OCI-LY1 (cell line): ENCODE measurements around the gene TTC28.

Source experiments
- H2AFZ ChIP-seq: fragments of 200-600 bp; sonication (generic), shearing (Covaris generic); 2 replicates; pipeline ENCODE4 v1.6.0; 2014; ENCODE audit warnings: antibody characterized with exemption, mild to moderate bottlenecking, low read length
- H3F3A ChIP-seq: fragments of 200-600 bp; sonication (generic), shearing (Covaris generic); 2 replicates; pipeline ENCODE4 v1.6.0; 2014; ENCODE audit warnings: mild to moderate bottlenecking, antibody characterized with exemption, low read length, moderate library complexity; ENCODE audit not compliant: insufficient read depth
- H3K27ac ChIP-seq: fragments of 200-600 bp; sonication (generic); 2 replicates; pipeline ENCODE4 v1.5.1; 2014; ENCODE audit warnings: low read length, mixed run types, mild to moderate bottlenecking, low read depth; ENCODE audit not compliant: poor library complexity, severe bottlenecking
- H3K27me3 ChIP-seq: fragments of 200-600 bp; sonication (generic); 2 replicates; pipeline ENCODE4 v1.6.0; 2014; ENCODE audit warnings: antibody characterized with exemption, mild to moderate bottlenecking, low read length, moderate library complexity; ENCODE audit not compliant: insufficient read depth
- H3K36me3 ChIP-seq: fragments of 200-600 bp; sonication (generic); 2 replicates; pipeline ENCODE4 v1.6.1; 2014; ENCODE audit warnings: mild to moderate bottlenecking, antibody characterized with exemption, low read length, moderate library complexity, mixed read lengths; ENCODE audit not compliant: insufficient read depth
- H3K4me1 ChIP-seq: fragments of 200-600 bp; sonication (generic); 2 replicates; pipeline ENCODE4 v1.5.1; 2014; ENCODE audit warnings: mild to moderate bottlenecking, low read length, moderate library complexity; ENCODE audit not compliant: insufficient read depth, severe bottlenecking
- H3K4me2 ChIP-seq: fragments of 200-600 bp; sonication (generic), shearing (Covaris generic); 2 replicates; pipeline ENCODE4 v1.6.1; 2014; ENCODE audit warnings: low read length
- H3K4me3 ChIP-seq: fragments of 200-600 bp; sonication (generic); 2 replicates; pipeline ENCODE4 v1.5.1; 2014; ENCODE audit warnings: low read length, low read depth, mild to moderate bottlenecking, mixed read lengths; ENCODE audit not compliant: poor library complexity, severe bottlenecking
- H3K79me2 ChIP-seq: fragments of 200-600 bp; shearing (Covaris generic); 2 replicates; pipeline ENCODE4 v1.6.1; 2016; ENCODE audit warnings: mixed run types, low read length, mixed read lengths; ENCODE audit not compliant: insufficient read depth
- H3K9ac ChIP-seq: fragments of 200-600 bp; sonication (generic), shearing (Covaris generic); 2 replicates; pipeline ENCODE4 v1.6.1; 2014; ENCODE audit warnings: mild to moderate bottlenecking, low read length, mixed read lengths
- H3K9me2 ChIP-seq: fragments of 200-600 bp; sonication (generic), shearing (Covaris generic); 2 replicates; pipeline ENCODE4 v1.6.1; 2014; ENCODE audit warnings: low read depth, mild to moderate bottlenecking, low read length, mixed read lengths
- H3K9me3 ChIP-seq: fragments of 200-600 bp; shearing (Covaris generic); 2 replicates; pipeline ENCODE4 v1.6.1; 2014; ENCODE audit warnings: low read length, mixed read lengths
- H4K20me1 ChIP-seq: fragments of 200-600 bp; sonication (generic), shearing (Covaris generic); 2 replicates; pipeline ENCODE4 v1.6.0; 2016; ENCODE audit warnings: mild to moderate bottlenecking, low read length; ENCODE audit not compliant: insufficient read depth
- CTCF ChIP-seq: fragments of 200-600 bp; sonication (generic), shearing (Covaris generic); IDR thresholded peaks from 2 replicates; pipeline ENCODE4 v1.5.1; 2017; ENCODE audit warnings: mild to moderate bottlenecking, antibody characterized with exemption, low read length, moderate library complexity, mixed read lengths
- EZH2 ChIP-seq: fragments of 200-600 bp; sonication (generic), shearing (Covaris generic); IDR thresholded peaks from 2 replicates; pipeline ENCODE4 v1.8.0; 2017; ENCODE audit warnings: borderline replicate concordance, mixed run types, mild to moderate bottlenecking, antibody characterized with exemption, low read length, moderate library complexity, mixed read lengths

TTC28 gene

GRCh38 chr22:28462041-28462440, 217.6 kb downstream of the TTC28 start:
- H3K9me2 ChIP-seq = no peaks in the 10 kb centered on the region
- H4K20me1 ChIP-seq = no peaks in the 10 kb centered on the region
- H3K4me1 ChIP-seq = no peaks in the 10 kb centered on the region
- no peaks in the 10 kb centered on the region; the same call in 1 of the 2 replicates for H3K27me3 ChIP-seq
- TF ChIP-seq EZH2 (no peak), CTCF (no peak)
- H3K79me2 ChIP-seq = no peaks in the 10 kb centered on the region
- H3K9ac ChIP-seq = no peak overlapping the region
- no peaks in the 10 kb centered on the region for H3F3A ChIP-seq
- no peaks in the 10 kb centered on the region for H3K9me3 ChIP-seq
- no peak overlapping the region for H2AFZ ChIP-seq
- H3K36me3 ChIP-seq = no peaks in the 10 kb centered on the region
- H3K4me2 ChIP-seq = no peak overlapping the region
- H3K27ac ChIP-seq = no peak overlapping the region
- no peak overlapping the region for H3K4me3 ChIP-seq

GRCh38 chr22:28454431-28455064, 225.1 kb downstream of the TTC28 start:
- H3K36me3 ChIP-seq = no peaks in the 10 kb centered on the region
- no peaks in the 10 kb centered on the region for H3F3A ChIP-seq
- no peaks in the 10 kb centered on the region for H4K20me1 ChIP-seq
- H3K9me3 ChIP-seq = no peaks in the 10 kb centered on the region
- H3K79me2 ChIP-seq = no peaks in the 10 kb centered on the region
- H3K4me2 ChIP-seq = no peak overlapping the region
- H3K4me1 ChIP-seq = no peaks in the 10 kb centered on the region
- no peak for TF ChIP-seq CTCF
- TF ChIP-seq EZH2 = no peak
- H3K9me2 ChIP-seq = no peaks in the 10 kb centered on the region
- no peak overlapping the region for H3K4me3 ChIP-seq
- H3K27ac ChIP-seq = no peak overlapping the region
- H3K9ac ChIP-seq = no peak overlapping the region
- no peak overlapping the region for H2AFZ ChIP-seq
- H3K27me3 ChIP-seq = no peaks in the 10 kb centered on the region; the same call in 1 of the 2 replicates

GRCh38 chr22:28450109-28450508, 229.5 kb downstream of the TTC28 start:
- H3K9ac ChIP-seq = no peak overlapping the region
- H3K79me2 ChIP-seq = no peaks in the 10 kb centered on the region
- no peaks in the 10 kb centered on the region for H3K9me2 ChIP-seq
- no peak overlapping the region for H3K4me3 ChIP-seq
- no peaks in the 10 kb centered on the region for H3F3A ChIP-seq
- H3K4me2 ChIP-seq = no peak overlapping the region
- no peaks in the 10 kb centered on the region for H3K36me3 ChIP-seq
- TF ChIP-seq CTCF = no peak
- no peak for TF ChIP-seq EZH2
- H3K9me3 ChIP-seq = no peaks in the 10 kb centered on the region
- no peak overlapping the region for H2AFZ ChIP-seq
- H3K27ac ChIP-seq = no peak overlapping the region
- no peaks in the 10 kb centered on the region for H3K4me1 ChIP-seq
- no peaks in the 10 kb centered on the region for H4K20me1 ChIP-seq
- H3K27me3 ChIP-seq = no peaks in the 10 kb centered on the region
